Ovary (tissue), 3 donors: ENCODE measurements around the gene MILR1.

Experiments used
- EP300 ChIP-seq: sonication (generic); formaldehyde crosslinking; IDR thresholded peaks from one replicate; pipeline ENCODE4 v1.6.1; 2017; ENCODE audit warnings: antibody characterized with exemption
- POLR2A ChIP-seq: fragments of 450-650 bp; IDR thresholded peaks from one replicate; pipeline ENCODE4 v1.6.1; 2017; ENCODE audit warnings: antibody characterized with exemption, mild to moderate bottlenecking, moderate library complexity
- TF ChIP-seq, protein P1 (sequence below), 3 donors: fragments of 450-650 bp in 2 of 3; fragments of 200-600 bp in 1 of 3; IDR thresholded peaks; one replicate each; pipeline versions ENCODE4 v1.5.1 to v1.8.0; 2016 to 2022; ENCODE audit warnings: antibody characterized with exemption in 3 of 3, mild to moderate bottlenecking in 1 of 3
- donor health status: DM: no; HTN: no; CAD: no.

DNA sequence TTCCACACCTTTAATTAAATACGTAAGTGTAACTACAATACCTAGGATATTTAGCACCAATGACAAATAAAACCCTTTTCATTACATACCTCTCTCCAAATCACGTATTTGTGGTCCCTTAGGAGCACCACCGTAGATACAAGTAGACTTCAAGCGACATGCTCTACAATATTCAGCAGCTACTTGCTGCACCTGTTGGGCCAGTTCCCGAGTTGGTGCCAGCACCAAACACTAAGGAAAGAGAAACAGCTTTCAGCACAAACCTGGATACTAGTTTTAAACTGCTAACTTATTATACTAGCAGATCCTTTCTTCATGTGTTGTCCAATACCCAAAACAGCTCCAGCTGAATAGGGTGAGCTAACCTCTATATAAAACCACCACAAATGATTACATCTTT lies 54.4 kb downstream of the MILR1 start:
- TF ChIP-seq POLR2A (no peak), EP300 (no peak)
- TF ChIP-seq, protein P1, sequence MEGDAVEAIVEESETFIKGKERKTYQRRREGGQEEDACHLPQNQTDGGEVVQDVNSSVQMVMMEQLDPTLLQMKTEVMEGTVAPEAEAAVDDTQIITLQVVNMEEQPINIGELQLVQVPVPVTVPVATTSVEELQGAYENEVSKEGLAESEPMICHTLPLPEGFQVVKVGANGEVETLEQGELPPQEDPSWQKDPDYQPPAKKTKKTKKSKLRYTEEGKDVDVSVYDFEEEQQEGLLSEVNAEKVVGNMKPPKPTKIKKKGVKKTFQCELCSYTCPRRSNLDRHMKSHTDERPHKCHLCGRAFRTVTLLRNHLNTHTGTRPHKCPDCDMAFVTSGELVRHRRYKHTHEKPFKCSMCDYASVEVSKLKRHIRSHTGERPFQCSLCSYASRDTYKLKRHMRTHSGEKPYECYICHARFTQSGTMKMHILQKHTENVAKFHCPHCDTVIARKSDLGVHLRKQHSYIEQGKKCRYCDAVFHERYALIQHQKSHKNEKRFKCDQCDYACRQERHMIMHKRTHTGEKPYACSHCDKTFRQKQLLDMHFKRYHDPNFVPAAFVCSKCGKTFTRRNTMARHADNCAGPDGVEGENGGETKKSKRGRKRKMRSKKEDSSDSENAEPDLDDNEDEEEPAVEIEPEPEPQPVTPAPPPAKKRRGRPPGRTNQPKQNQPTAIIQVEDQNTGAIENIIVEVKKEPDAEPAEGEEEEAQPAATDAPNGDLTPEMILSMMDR (IDR thresholded peaks at IDR 0.05): no peak
